ENCODE results near the gene FGF2. TPM values are rescaled to one million over a fixed set of nuclear protein-coding genes. Genes with fewer than 3 reads are reported as not detected.

The FGF2 gene
- total and polyA plus RNA-seq, 9 donors = 6.5 to 11.4 (median 8.5) TPM

- no peak overlapping the region for H3K4me3 ChIP-seq (ENCODE audit: low read length)
- 10% methylated on average over 2 of the region's 5 CpGs for WGBS (ENCODE audit: insufficient coverage)
Observed at GRCh38 chr4:122882857-122883735, 56.5 kb downstream of the FGF2 start.

GRCh38 chr4:122884499-122884898 lies 57.9 kb downstream of the FGF2 start:
- Histone ChIP-seq H3K27ac (ENCODE audit: low read length) (peak overlapping the region; percentile 73), H3K27me3 (ENCODE audit: control insufficient read depth, insufficient read depth, low read length) (no peaks in the 10 kb centered on the region), H3K9me3 (replicated peaks; ENCODE audit: control insufficient read depth, low read depth, low read length) (peaks cover 4% of the 10 kb centered on the region), H3K4me3 (ENCODE audit: low read length) (no peak overlapping the region), H3K4me1 (ENCODE audit: control insufficient read depth, insufficient read depth, low read length) (no peaks in the 10 kb centered on the region), H3K36me3 (ENCODE audit: control insufficient read depth, insufficient read depth, low read length) (peaks cover 8% of the 10 kb centered on the region)
- WGBS (ENCODE audit: insufficient coverage) = 67% methylated on average over 1 of the region's 1 CpG
- peak; percentile 89 for DNase-seq

More at GRCh38 chr4:122882857-122883735, 56.5 kb downstream of the FGF2 start:
- Histone ChIP-seq H3K36me3 (ENCODE audit: control insufficient read depth, insufficient read depth, low read length) (peaks cover 11% of the 10 kb centered on the region), H3K27ac (ENCODE audit: low read length) (peak overlapping the region; percentile 63), H3K9me3 (replicated peaks; ENCODE audit: control insufficient read depth, low read depth, low read length) (peaks cover 4% of the 10 kb centered on the region), H3K27me3 (ENCODE audit: control insufficient read depth, insufficient read depth, low read length) (no peaks in the 10 kb centered on the region), H3K4me1 (ENCODE audit: control insufficient read depth, insufficient read depth, low read length) (no peaks in the 10 kb centered on the region)
- DNase-seq = peak; percentile 88

GRCh38 chr4:122889726-122890125 lies 63.1 kb downstream of the FGF2 start:
- no peaks in the 10 kb centered on the region for H3K27me3 ChIP-seq (ENCODE audit: control insufficient read depth, insufficient read depth, low read length)
- no CpG with 5 or more reads among the region's 1 CpG for WGBS (ENCODE audit: insufficient coverage)
- peaks cover 11% of the 10 kb centered on the region for H3K36me3 ChIP-seq (ENCODE audit: control insufficient read depth, insufficient read depth, low read length)
- H3K4me3 ChIP-seq (ENCODE audit: low read length) = no peak overlapping the region
- H3K27ac ChIP-seq (ENCODE audit: low read length) = no peak overlapping the region
- H3K4me1 ChIP-seq (ENCODE audit: control insufficient read depth, insufficient read depth, low read length) = no peaks in the 10 kb centered on the region
- no peak for DNase-seq
- H3K9me3 ChIP-seq (replicated peaks; ENCODE audit: control insufficient read depth, low read depth, low read length) = no peaks in the 10 kb centered on the region

DNA sequence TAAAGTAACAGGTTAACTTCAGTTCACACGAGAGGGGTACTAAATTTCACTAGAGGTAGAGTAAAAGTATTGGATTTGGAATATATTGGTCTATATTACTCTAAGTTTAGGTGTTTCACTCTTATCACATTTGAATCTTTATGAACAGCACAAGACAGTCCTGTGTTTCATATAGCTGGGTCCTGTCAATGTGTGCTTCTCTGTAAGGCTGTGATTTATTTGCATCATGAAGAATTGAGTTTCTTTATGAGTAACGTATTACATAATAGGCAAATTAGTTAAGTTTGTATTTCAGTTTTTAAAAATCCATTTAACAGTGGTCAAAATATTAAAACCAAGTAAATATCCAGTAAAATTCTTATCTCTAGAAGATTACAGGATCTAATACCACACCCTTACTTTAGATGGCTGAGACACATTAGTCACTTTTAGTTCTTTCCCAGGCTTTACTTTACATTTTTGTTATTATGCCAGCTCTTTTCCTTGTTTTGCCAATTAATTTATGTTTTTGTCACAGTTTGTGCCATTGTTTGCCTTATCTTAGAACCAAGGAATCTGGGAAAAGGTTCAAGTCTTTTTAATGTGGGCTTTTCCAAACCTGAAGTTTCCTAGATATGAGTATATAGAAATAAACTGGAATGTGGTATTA lies 63.6 kb downstream of the FGF2 start:
- WGBS (ENCODE audit: insufficient coverage) = no CpG with 5 or more reads among the region's 2 CpGs
- Histone ChIP-seq H3K36me3 (ENCODE audit: control insufficient read depth, insufficient read depth, low read length) (peaks cover 11% of the 10 kb centered on the region), H3K4me1 (ENCODE audit: control insufficient read depth, insufficient read depth, low read length) (no peaks in the 10 kb centered on the region), H3K27ac (ENCODE audit: low read length) (no peak overlapping the region), H3K4me3 (ENCODE audit: low read length) (no peak overlapping the region), H3K9me3 (replicated peaks; ENCODE audit: control insufficient read depth, low read depth, low read length) (no peaks in the 10 kb centered on the region), H3K27me3 (ENCODE audit: control insufficient read depth, insufficient read depth, low read length) (no peaks in the 10 kb centered on the region)
- DNase-seq = no peak

DNA sequence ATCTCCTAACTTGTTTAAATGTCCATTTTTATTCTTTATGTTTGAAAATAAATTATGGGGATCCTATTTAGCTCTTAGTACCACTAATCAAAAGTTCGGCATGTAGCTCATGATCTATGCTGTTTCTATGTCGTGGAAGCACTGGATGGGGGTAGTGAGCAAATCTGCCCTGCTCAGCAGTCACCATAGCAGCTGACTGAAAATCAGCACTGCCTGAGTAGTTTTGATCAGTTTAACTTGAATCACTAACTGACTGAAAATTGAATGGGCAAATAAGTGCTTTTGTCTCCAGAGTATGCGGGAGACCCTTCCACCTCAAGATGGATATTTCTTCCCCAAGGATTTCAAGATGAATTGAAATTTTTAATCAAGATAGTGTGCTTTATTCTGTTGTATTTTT lies 68.2 kb downstream of the FGF2 start:
- no peaks in the 10 kb centered on the region for H3K27me3 ChIP-seq (ENCODE audit: control insufficient read depth, insufficient read depth, low read length)
- no peak for DNase-seq
- H3K27ac ChIP-seq (ENCODE audit: low read length) = no peak overlapping the region

DNA sequence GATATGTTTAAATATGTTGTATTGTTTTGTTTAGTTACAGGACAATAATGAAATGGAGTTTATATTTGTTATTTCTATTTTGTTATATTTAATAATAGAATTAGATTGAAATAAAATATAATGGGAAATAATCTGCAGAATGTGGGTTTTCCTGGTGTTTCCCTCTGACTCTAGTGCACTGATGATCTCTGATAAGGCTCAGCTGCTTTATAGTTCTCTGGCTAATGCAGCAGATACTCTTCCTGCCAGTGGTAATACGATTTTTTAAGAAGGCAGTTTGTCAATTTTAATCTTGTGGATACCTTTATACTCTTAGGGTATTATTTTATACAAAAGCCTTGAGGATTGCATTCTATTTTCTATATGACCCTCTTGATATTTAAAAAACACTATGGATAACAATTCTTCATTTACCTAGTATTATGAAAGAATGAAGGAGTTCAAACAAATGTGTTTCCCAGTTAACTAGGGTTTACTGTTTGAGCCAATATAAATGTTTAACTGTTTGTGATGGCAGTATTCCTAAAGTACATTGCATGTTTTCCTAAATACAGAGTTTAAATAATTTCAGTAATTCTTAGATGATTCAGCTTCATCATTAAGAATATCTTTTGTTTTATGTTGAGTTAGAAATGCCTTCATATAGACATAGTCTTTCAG lies 68.8 kb downstream of the FGF2 start:
- H3K9me3 ChIP-seq (replicated peaks; ENCODE audit: control insufficient read depth, low read depth, low read length) = no peaks in the 10 kb centered on the region
- no CpG with 5 or more reads among the region's 1 CpG for WGBS (ENCODE audit: insufficient coverage)
- no peak overlapping the region for H3K4me3 ChIP-seq (ENCODE audit: low read length)
- DNase-seq = no peak
- peaks cover 5% of the 10 kb centered on the region for H3K36me3 ChIP-seq (ENCODE audit: control insufficient read depth, insufficient read depth, low read length)
- no peaks in the 10 kb centered on the region for H3K4me1 ChIP-seq (ENCODE audit: control insufficient read depth, insufficient read depth, low read length)
- H3K27me3 ChIP-seq (ENCODE audit: control insufficient read depth, insufficient read depth, low read length) = no peaks in the 10 kb centered on the region
- H3K27ac ChIP-seq (ENCODE audit: low read length) = no peak overlapping the region

More for the DNA sequence above, 68.2 kb downstream of the FGF2 start:
- Histone ChIP-seq H3K36me3 (ENCODE audit: control insufficient read depth, insufficient read depth, low read length) (peaks cover 5% of the 10 kb centered on the region), H3K4me3 (ENCODE audit: low read length) (no peak overlapping the region), H3K4me1 (ENCODE audit: control insufficient read depth, insufficient read depth, low read length) (no peaks in the 10 kb centered on the region), H3K9me3 (replicated peaks; ENCODE audit: control insufficient read depth, low read depth, low read length) (no peaks in the 10 kb centered on the region)
- WGBS (ENCODE audit: insufficient coverage) = no CpG with 5 or more reads among the region's 3 CpGs

DNA sequence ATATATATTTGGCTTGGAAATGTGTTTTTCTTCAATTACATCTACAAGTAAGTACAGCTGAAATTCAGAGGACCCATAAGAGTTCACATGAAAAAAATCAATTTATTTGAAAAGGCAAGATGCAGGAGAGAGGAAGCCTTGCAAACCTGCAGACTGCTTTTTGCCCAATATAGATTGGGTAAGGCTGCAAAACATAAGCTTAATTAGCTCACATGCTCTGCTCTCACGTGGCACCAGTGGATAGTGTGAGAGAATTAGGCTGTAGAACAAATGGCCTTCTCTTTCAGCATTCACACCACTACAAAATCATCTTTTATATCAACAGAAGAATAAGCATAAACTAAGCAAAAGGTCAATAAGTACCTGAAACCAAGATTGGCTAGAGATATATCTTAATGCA lies 69.6 kb downstream of the FGF2 start:
- Histone ChIP-seq H3K36me3 (ENCODE audit: control insufficient read depth, insufficient read depth, low read length) (peaks cover 5% of the 10 kb centered on the region), H3K4me1 (ENCODE audit: control insufficient read depth, insufficient read depth, low read length) (no peaks in the 10 kb centered on the region), H3K9me3 (replicated peaks; ENCODE audit: control insufficient read depth, low read depth, low read length) (no peaks in the 10 kb centered on the region), H3K27ac (ENCODE audit: low read length) (no peak overlapping the region), H3K4me3 (ENCODE audit: low read length) (no peak overlapping the region), H3K27me3 (ENCODE audit: control insufficient read depth, insufficient read depth, low read length) (no peaks in the 10 kb centered on the region)
- no CpG with 5 or more reads among the region's 1 CpG for WGBS (ENCODE audit: insufficient coverage)
- no peak for DNase-seq

GRCh38 chr4:122898370-122899150 lies 71.9 kb downstream of the FGF2 start:
- Histone ChIP-seq H3K4me3 (ENCODE audit: low read length) (no peak overlapping the region), H3K9me3 (replicated peaks; ENCODE audit: control insufficient read depth, low read depth, low read length) (no peaks in the 10 kb centered on the region), H3K27me3 (ENCODE audit: control insufficient read depth, insufficient read depth, low read length) (no peaks in the 10 kb centered on the region), H3K4me1 (ENCODE audit: control insufficient read depth, insufficient read depth, low read length) (no peaks in the 10 kb centered on the region), H3K36me3 (ENCODE audit: control insufficient read depth, insufficient read depth, low read length) (peaks cover 3% of the 10 kb centered on the region), H3K27ac (ENCODE audit: low read length) (no peak overlapping the region)
- WGBS (ENCODE audit: insufficient coverage) = no CpG with 5 or more reads among the region's 2 CpGs
- peak; percentile 66 for DNase-seq

- Histone ChIP-seq H3K27me3 (ENCODE audit: control insufficient read depth, insufficient read depth, low read length) (no peaks in the 10 kb centered on the region), H3K36me3 (ENCODE audit: control insufficient read depth, insufficient read depth, low read length) (peaks cover 4% of the 10 kb centered on the region), H3K9me3 (replicated peaks; ENCODE audit: control insufficient read depth, low read depth, low read length) (no peaks in the 10 kb centered on the region), H3K4me3 (ENCODE audit: low read length) (no peak overlapping the region), H3K4me1 (ENCODE audit: control insufficient read depth, insufficient read depth, low read length) (no peaks in the 10 kb centered on the region), H3K27ac (ENCODE audit: low read length) (no peak overlapping the region)
- DNase-seq = no peak
- 88% methylated on average over 3 of the region's 7 CpGs for WGBS (ENCODE audit: insufficient coverage)
Observed at GRCh38 chr4:122899682-122900081, 73.1 kb downstream of the FGF2 start.
